HEK293 (cell line): ENCODE data around the gene STIM1.

Experiments used
- CTCF ChIA-PET: fragments of 350-600 bp; formaldehyde crosslinking; extraction: SDS; loops from one replicate; lab custom pipeline; 2021; ENCODE audit warnings: antibody characterized with exemption; lab: Yijun Ruan, JAX
- POLR2A ChIA-PET: fragments of 300-600 bp; formaldehyde crosslinking; extraction: SDS; loops from one replicate; lab custom pipeline; 2020; ENCODE audit warnings: antibody characterized with exemption, inconsistent platforms; lab: Yijun Ruan, JAX
- H3K27ac ChIP-seq: fragments of 200-500 bp; sonication (Bioruptor generic); 2 replicates; pipeline ENCODE4 v1.5.1; 2014; ENCODE audit warnings: low read depth, low read length, control low read depth, inconsistent platforms; ENCODE audit errors: extremely low read depth
- H3K36me3 ChIP-seq, 2 experiments: fragments of 200-500 bp in 1 of 2; sonication (Bioruptor generic) in 1 of 2; 1 replicate in 1 of 2; 2 replicates in 1 of 2; pipeline ENCODE4 v1.5.1; 2014 to 2017; ENCODE audit warnings: inconsistent platforms in 2 of 2, low read length in 2 of 2; ENCODE audit not compliant: control insufficient read depth in 2 of 2, insufficient read depth in 1 of 2
- H3K4me1 ChIP-seq: fragments of 200-500 bp; sonication (Bioruptor generic); 2 replicates; pipeline ENCODE4 v1.5.1; 2014; ENCODE audit warnings: mild to moderate bottlenecking, low read length, inconsistent platforms; ENCODE audit not compliant: control insufficient read depth, insufficient read depth
- H3K4me3 ChIP-seq: 2 replicates; pipeline ENCODE4 v1.5.1; 2011; ENCODE audit warnings: low read depth, mild to moderate bottlenecking, control low read depth, low read length, moderate library complexity
- H3K9me3 ChIP-seq: fragments of 200-500 bp; sonication (Bioruptor generic); 2 replicates; pipeline ENCODE4 v1.5.1; 2014; ENCODE audit warnings: low read depth, low read length, inconsistent platforms; ENCODE audit not compliant: control insufficient read depth, insufficient read depth
- GLIS1 ChIP-seq: fragments of 450-650 bp; formaldehyde crosslinking; IDR thresholded peaks from 2 replicates; pipeline ENCODE4 v1.5.1; 2016; ENCODE audit warnings: missing biosample characterization, missing genetic modification characterization
- PRDM2 ChIP-seq: fragments of 450-650 bp; formaldehyde crosslinking; IDR thresholded peaks from 2 replicates; pipeline ENCODE4 v1.5.1; 2016; ENCODE audit warnings: missing biosample characterization, missing genetic modification characterization, borderline replicate concordance
- TSHZ1 ChIP-seq: fragments of 450-650 bp; formaldehyde crosslinking; IDR thresholded peaks from 2 replicates; pipeline ENCODE4 v1.5.1; 2016; ENCODE audit warnings: missing biosample characterization, missing genetic modification characterization, borderline replicate concordance
- ZBTB21 ChIP-seq: fragments of 450-650 bp; formaldehyde crosslinking; IDR thresholded peaks from 2 replicates; pipeline ENCODE4 v1.5.1; 2017; ENCODE audit warnings: missing biosample characterization, missing genetic modification characterization
- ZNF473 ChIP-seq: fragments of 450-650 bp; formaldehyde crosslinking; IDR thresholded peaks from 2 replicates; pipeline ENCODE4 v1.5.1; 2017; ENCODE audit warnings: missing biosample characterization, missing genetic modification characterization
- ZNF791 ChIP-seq: fragments of 450-650 bp; formaldehyde crosslinking; IDR thresholded peaks from 2 replicates; pipeline ENCODE4 v1.5.1; 2016; ENCODE audit warnings: missing biosample characterization, missing genetic modification characterization
- ZSCAN5A ChIP-seq: fragments of 450-650 bp; formaldehyde crosslinking; IDR thresholded peaks from 2 replicates; pipeline ENCODE4 v1.5.1; 2016; ENCODE audit warnings: missing biosample characterization, missing genetic modification characterization
- TF ChIP-seq, protein P1 (sequence below): fragments of 450-650 bp; formaldehyde crosslinking; IDR thresholded peaks from 2 replicates; pipeline ENCODE4 v1.5.1; 2016; ENCODE audit warnings: missing biosample characterization, missing genetic modification characterization

Gene STIM1

DNA sequence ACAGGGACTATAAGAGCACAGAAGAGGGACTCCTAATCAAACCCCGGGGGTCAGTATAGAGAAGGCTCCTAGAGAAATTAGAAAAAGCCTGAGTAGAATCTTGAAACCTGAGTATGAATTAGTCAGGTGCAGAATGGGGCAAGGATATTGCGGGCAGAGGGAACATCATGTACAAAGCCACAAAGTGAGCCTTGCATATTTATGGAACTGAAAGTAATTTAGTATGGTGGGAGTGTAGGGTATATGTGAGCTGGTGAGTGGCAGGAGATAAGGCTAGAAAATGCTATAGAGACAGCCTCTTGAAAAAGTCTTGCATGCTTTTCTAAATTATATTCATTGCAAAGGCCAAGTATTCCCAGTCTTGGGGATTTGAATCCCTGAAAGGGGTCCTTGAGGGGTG is 93.7 kb downstream of the STIM1 start:
- POLR2A ChIA-PET = no interaction called here
- no peaks in the 10 kb centered on the region for H3K9me3 ChIP-seq
- TF ChIP-seq ZSCAN5A (tag by site-specific recombination) = no peak
- no peak overlapping the region for H3K4me3 ChIP-seq
- CTCF ChIA-PET = interaction anchor here (1.0 kb wide), 1 partner anchor 99 kb away, joined by 3 read pairs; no protein-coding TSS in a partner anchor
- H3K36me3 ChIP-seq = no peaks in the 10 kb centered on the region
- H3K4me1 ChIP-seq = no peaks in the 10 kb centered on the region
- no peak overlapping the region for H3K27ac ChIP-seq

- POLR2A ChIA-PET = no interaction called here
- no peaks in the 10 kb centered on the region for H3K4me1 ChIP-seq
- TF ChIP-seq GLIS1 = peak; percentile 77
- no peak for TF ChIP-seq PRDM2 (tag by site-specific recombination)
- no peak for TF ChIP-seq TSHZ1 (tag by site-specific recombination)
- TF ChIP-seq ZNF791 (tag by site-specific recombination) = no peak
- TF ChIP-seq ZBTB21 (tag by site-specific recombination) = no peak
- TF ChIP-seq, all 188 proteins: peak for 1
- Histone ChIP-seq H3K36me3 (no peaks in the 10 kb centered on the region), H3K9me3 (no peaks in the 10 kb centered on the region), H3K4me3 (no peak overlapping the region), H3K27ac (no peak overlapping the region)
- CTCF ChIA-PET = interaction anchor here (1.1 to 1.6 kb wide), 3 partner anchors 26 to 122 kb away, joined by 3 to 4 read pairs (median 3); partner anchors contain the start of gene STIM1
Observed at GRCh38 chr11:3950996-3951660, 95.7 kb downstream of the STIM1 start.

DNA sequence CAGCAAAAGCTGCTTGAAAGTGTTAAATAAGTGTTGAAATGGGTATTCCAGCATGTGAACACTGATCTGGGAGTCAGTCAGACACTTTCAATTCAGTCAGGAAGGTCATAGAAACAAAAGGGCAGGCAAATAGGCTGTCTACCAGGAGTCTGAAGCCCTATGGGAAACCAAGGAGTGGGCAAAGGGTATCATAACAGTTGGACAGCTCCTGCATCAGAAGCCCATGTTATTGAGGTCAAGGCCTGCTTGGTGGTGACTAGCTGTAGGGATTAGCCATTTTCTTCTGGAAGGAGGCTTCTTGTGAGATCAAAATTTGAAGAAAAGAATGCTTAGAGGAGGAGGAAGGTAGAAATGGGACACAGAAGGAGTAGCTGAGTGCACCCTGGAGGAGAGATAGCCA is 97.3 kb downstream of the STIM1 start:
- Histone ChIP-seq H3K9me3 (no peaks in the 10 kb centered on the region), H3K4me1 (no peaks in the 10 kb centered on the region), H3K27ac (no peak overlapping the region), H3K36me3 (no peaks in the 10 kb centered on the region), H3K4me3 (no peak overlapping the region)
- ChIA-PET CTCF (no interaction called here), POLR2A (no interaction called here)
- TF ChIP-seq, protein P1, sequence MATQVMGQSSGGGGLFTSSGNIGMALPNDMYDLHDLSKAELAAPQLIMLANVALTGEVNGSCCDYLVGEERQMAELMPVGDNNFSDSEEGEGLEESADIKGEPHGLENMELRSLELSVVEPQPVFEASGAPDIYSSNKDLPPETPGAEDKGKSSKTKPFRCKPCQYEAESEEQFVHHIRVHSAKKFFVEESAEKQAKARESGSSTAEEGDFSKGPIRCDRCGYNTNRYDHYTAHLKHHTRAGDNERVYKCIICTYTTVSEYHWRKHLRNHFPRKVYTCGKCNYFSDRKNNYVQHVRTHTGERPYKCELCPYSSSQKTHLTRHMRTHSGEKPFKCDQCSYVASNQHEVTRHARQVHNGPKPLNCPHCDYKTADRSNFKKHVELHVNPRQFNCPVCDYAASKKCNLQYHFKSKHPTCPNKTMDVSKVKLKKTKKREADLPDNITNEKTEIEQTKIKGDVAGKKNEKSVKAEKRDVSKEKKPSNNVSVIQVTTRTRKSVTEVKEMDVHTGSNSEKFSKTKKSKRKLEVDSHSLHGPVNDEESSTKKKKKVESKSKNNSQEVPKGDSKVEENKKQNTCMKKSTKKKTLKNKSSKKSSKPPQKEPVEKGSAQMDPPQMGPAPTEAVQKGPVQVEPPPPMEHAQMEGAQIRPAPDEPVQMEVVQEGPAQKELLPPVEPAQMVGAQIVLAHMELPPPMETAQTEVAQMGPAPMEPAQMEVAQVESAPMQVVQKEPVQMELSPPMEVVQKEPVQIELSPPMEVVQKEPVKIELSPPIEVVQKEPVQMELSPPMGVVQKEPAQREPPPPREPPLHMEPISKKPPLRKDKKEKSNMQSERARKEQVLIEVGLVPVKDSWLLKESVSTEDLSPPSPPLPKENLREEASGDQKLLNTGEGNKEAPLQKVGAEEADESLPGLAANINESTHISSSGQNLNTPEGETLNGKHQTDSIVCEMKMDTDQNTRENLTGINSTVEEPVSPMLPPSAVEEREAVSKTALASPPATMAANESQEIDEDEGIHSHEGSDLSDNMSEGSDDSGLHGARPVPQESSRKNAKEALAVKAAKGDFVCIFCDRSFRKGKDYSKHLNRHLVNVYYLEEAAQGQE = peak; percentile 75
- no peak for TF ChIP-seq ZNF473 (tag by site-specific recombination)
